IMR-90 (cell line): ENCODE measurements around the gene TARS3. TPM values are rescaled to one million over a fixed set of nuclear protein-coding genes. Genes with fewer than 3 reads are reported as not detected.

Experiments used
- ATAC-seq: fragments of 200-7000 bp; cut with Tn5 transposase; 2 replicates; pipeline ENCODE4 v1.9.1; 2020; ENCODE audit warnings: low read depth, mild to moderate bottlenecking, moderate library complexity
- BruUV-seq: library from RNA; stranded (reverse); fragments of 400-500 nt; replicated peaks from 2 replicates; lab custom pipeline; 2021; lab: Mats Ljungman, UMichigan
- CTCF ChIA-PET: fragments of 300-600 bp; formaldehyde crosslinking; extraction: SDS; loops from one replicate; lab custom pipeline; 2021; ENCODE audit warnings: antibody characterized with exemption; lab: Yijun Ruan, JAX
- POLR2A ChIA-PET: fragments of 300-600 bp; sonication (Branson Sonifier 250); formaldehyde crosslinking; loops from one replicate; lab custom pipeline; 2022; ENCODE audit warnings: antibody characterized with exemption; ENCODE audit not compliant: unreplicated experiment; lab: Charles Lee
- DNase-seq: peaks from one replicate; pipeline ENCODE4 v3.0.0; 2013
- H2AFZ ChIP-seq: replicated peaks from 2 replicates; pipeline ENCODE3; 2013; ENCODE audit warnings: low read length, mild to moderate bottlenecking; ENCODE audit not compliant: poor library complexity
- H2AK5ac ChIP-seq: 2 replicates; pipeline ENCODE4 v1.6.1; 2013; ENCODE audit warnings: low read depth, low read length, inconsistent platforms
- H2AK9ac ChIP-seq: replicated peaks from 2 replicates; pipeline ENCODE3; 2013; ENCODE audit warnings: mild to moderate bottlenecking, low read depth, low read length, moderate library complexity; ENCODE audit not compliant: poor library complexity
- H2BK120ac ChIP-seq: 2 replicates; pipeline ENCODE4 v1.6.1; 2013; ENCODE audit warnings: low read depth, low read length, inconsistent platforms
- H2BK15ac ChIP-seq: 3 replicates; pipeline ENCODE4 v1.6.1; 2013; ENCODE audit warnings: low read depth, low read length, inconsistent platforms
- H2BK20ac ChIP-seq: 2 replicates; pipeline ENCODE4 v1.6.1; 2013; ENCODE audit warnings: low read depth, mild to moderate bottlenecking, inconsistent platforms, low read length, moderate library complexity
- H2BK5ac ChIP-seq: 2 replicates; pipeline ENCODE4 v1.6.1; 2013; ENCODE audit warnings: mild to moderate bottlenecking, low read depth, low read length, inconsistent platforms; ENCODE audit not compliant: poor library complexity, severe bottlenecking
- H3K14ac ChIP-seq: replicated peaks from 2 replicates; pipeline ENCODE4 v1.6.1; 2013; ENCODE audit warnings: low read depth, low read length, inconsistent platforms
- H3K18ac ChIP-seq: 2 replicates; pipeline ENCODE4 v1.6.1; 2013; ENCODE audit warnings: low read depth, low read length, control low read depth
- H3K23ac ChIP-seq: 2 replicates; pipeline ENCODE4 v1.6.1; 2013; ENCODE audit warnings: low read depth, low read length, inconsistent platforms
- H3K27ac ChIP-seq: 2 replicates; pipeline ENCODE4 v1.5.1; 2013; ENCODE audit warnings: mild to moderate bottlenecking, control low read depth, low read length; ENCODE audit not compliant: insufficient read depth
- H3K27me3 ChIP-seq: 2 replicates; pipeline ENCODE4 v1.6.1; 2013; ENCODE audit warnings: low read length; ENCODE audit not compliant: control insufficient read depth, insufficient read depth
- H3K36me3 ChIP-seq: 2 replicates; pipeline ENCODE4 v1.6.1; 2013; ENCODE audit warnings: low read length, mixed read lengths; ENCODE audit not compliant: control insufficient read depth, insufficient read depth
- H3K4ac ChIP-seq: 2 replicates; pipeline ENCODE4 v1.6.1; 2013; ENCODE audit warnings: low read depth, low read length, inconsistent platforms
- H3K4me1 ChIP-seq: 2 replicates; pipeline ENCODE4 v1.6.1; 2013; ENCODE audit warnings: low read length, mixed read lengths; ENCODE audit not compliant: control insufficient read depth, insufficient read depth
- H3K4me2 ChIP-seq: 2 replicates; pipeline ENCODE4 v1.6.1; 2013; ENCODE audit warnings: low read depth, mild to moderate bottlenecking, control low read depth, low read length, moderate library complexity
- H3K4me3 ChIP-seq: 2 replicates; pipeline ENCODE4 v1.5.1; 2013; ENCODE audit warnings: low read depth, mild to moderate bottlenecking, control low read depth, low read length, moderate library complexity; ENCODE audit not compliant: insufficient read depth
- H3K56ac ChIP-seq: 2 replicates; pipeline ENCODE4 v1.6.1; 2013; ENCODE audit warnings: low read length, inconsistent platforms; ENCODE audit not compliant: insufficient read depth; ENCODE audit errors: extremely low read depth
- H3K79me1 ChIP-seq, 2 experiments: 2 replicates each; pipeline ENCODE4 v1.6.1; 2013; ENCODE audit warnings: low read length in 2 of 2, inconsistent platforms in 1 of 2, low read depth in 1 of 2
- H3K9ac ChIP-seq: 2 replicates; pipeline ENCODE4 v1.6.1; 2013; ENCODE audit warnings: low read depth, low read length, control low read depth
- H3K9me1 ChIP-seq: 2 replicates; pipeline ENCODE4 v1.6.1; 2013; ENCODE audit warnings: low read length, inconsistent platforms; ENCODE audit not compliant: insufficient read depth
- H3K9me3 ChIP-seq: 2 replicates; pipeline ENCODE4 v1.6.1; 2013; ENCODE audit warnings: low read length; ENCODE audit not compliant: control insufficient read depth, insufficient read depth
- H4K20me1 ChIP-seq: 2 replicates; pipeline ENCODE4 v1.6.1; 2013; ENCODE audit warnings: low read length, inconsistent platforms; ENCODE audit not compliant: insufficient read depth
- H4K5ac ChIP-seq: 2 replicates; pipeline ENCODE4 v1.6.1; 2013; ENCODE audit warnings: mild to moderate bottlenecking, low read depth, low read length, control low read depth
- H4K8ac ChIP-seq, 2 experiments: 2 replicates each; pipeline ENCODE4 v1.6.1; 2013; ENCODE audit warnings: low read depth in 2 of 2, low read length in 2 of 2, control low read depth in 1 of 2, inconsistent platforms in 1 of 2
- H4K91ac ChIP-seq: 2 replicates; pipeline ENCODE4 v1.6.1; 2013; ENCODE audit warnings: low read depth, low read length, inconsistent platforms; ENCODE audit not compliant: insufficient read depth
- CHD1 ChIP-seq: IDR thresholded peaks from 2 replicates; pipeline ENCODE4 v1.6.1; 2012; ENCODE audit warnings: low read depth, low read length, improper control_type of control experiment
- MAFK ChIP-seq: IDR thresholded peaks from 2 replicates; pipeline ENCODE4 v1.6.1; 2012; ENCODE audit warnings: low read depth, low read length, improper control_type of control experiment
- MAZ ChIP-seq: IDR thresholded peaks from 2 replicates; pipeline ENCODE4 v1.6.1; 2012; ENCODE audit warnings: low read depth, mild to moderate bottlenecking, low read length, improper control_type of control experiment, moderate library complexity, borderline replicate concordance
- MXI1 ChIP-seq: IDR thresholded peaks from 2 replicates; pipeline ENCODE4 v1.6.1; 2012; ENCODE audit warnings: low read depth, mild to moderate bottlenecking, low read length, moderate library complexity, borderline replicate concordance
- NFE2L2 ChIP-seq: fragments of 150-350 bp; IDR thresholded peaks from 2 replicates; pipeline ENCODE4 v1.6.1; 2016; ENCODE audit warnings: low read depth, mild to moderate bottlenecking, low read length
- RAD21 ChIP-seq: IDR thresholded peaks from 2 replicates; pipeline ENCODE4 v1.6.1; 2012; ENCODE audit warnings: low read length, improper control_type of control experiment
- RFX5 ChIP-seq: IDR thresholded peaks from 2 replicates; pipeline ENCODE4 v1.8.0; 2012; ENCODE audit warnings: low read depth, mild to moderate bottlenecking, low read length, moderate library complexity
- WGBS, 2 experiments: methylation state at CpG; one replicate each; pipeline versions ENCODE4 v1.1.5 to v1.1.7; 2013; ENCODE audit warnings: missing lambda C conversion rate in 2 of 2; ENCODE audit not compliant: insufficient read length in 1 of 2; ENCODE audit errors: extremely low coverage in 2 of 2; 5-methylcytosine and 5-hydroxymethylcytosine counted together
- dilution Hi-C: fragments of 300-500 bp; cut with HindIII; formaldehyde crosslinking; loops from one replicate; pipeline ENCODE4 v1.14.3; 2018; ENCODE audit warnings: low sequenced_read_pairs; ENCODE audit not compliant: unreplicated experiment
- in situ Hi-C: fragments of 300-500 bp; cut with MboI; formaldehyde crosslinking; loops from 3 replicates; pipeline ENCODE4 v1.14.3; 2019; ENCODE audit warnings: low sequenced_read_pairs, inconsistent platforms, mixed read lengths
- intact Hi-C: fragments of 100-400 bp; cut with micrococcal nuclease; formaldehyde crosslinking; loops from 2 replicates; pipeline ENCODE4 v1.10.0; 2022
- polyA plus RNA-seq, 3 experiments: library from polyadenylated mRNA; depleted of rRNA; stranded (reverse); fragments of >200 nt; gene quantifications; 2 replicates each; pipeline ENCODE4 v1.2.3, GENCODE V29; 2012; ENCODE audit warnings: low replicate concordance in 1 of 3
- total RNA-seq: library from RNA; depleted of rRNA; stranded (reverse); fragments of >200 nt; gene quantifications from 2 replicates; pipeline ENCODE4 v1.2.3, GENCODE V29; 2012
- TF ChIP-seq, protein P1 (sequence below): fragments of 150-350 bp; IDR thresholded peaks from 2 replicates; pipeline ENCODE4 v1.6.1; 2017; ENCODE audit warnings: mild to moderate bottlenecking, antibody characterized with exemption, low read length, low read depth
- TF ChIP-seq, protein P2 (sequence below): conservative IDR thresholded peaks from 2 replicates; pipeline ENCODE4 v1.5.1; 2012; ENCODE audit warnings: mild to moderate bottlenecking, low read depth, low read length, improper control_type of control experiment
- TF ChIP-seq, protein P3 (sequence below): fragments of 150-350 bp; IDR thresholded peaks from 2 replicates; pipeline ENCODE4 v1.6.1; 2016; ENCODE audit warnings: low read depth, mild to moderate bottlenecking, low read length, moderate library complexity, borderline replicate concordance

Gene TARS3
- total and polyA plus RNA-seq, 2 of the 4 experiments (the other 2 are of a cell fraction) = 3.4 to 9.3 TPM

DNA sequence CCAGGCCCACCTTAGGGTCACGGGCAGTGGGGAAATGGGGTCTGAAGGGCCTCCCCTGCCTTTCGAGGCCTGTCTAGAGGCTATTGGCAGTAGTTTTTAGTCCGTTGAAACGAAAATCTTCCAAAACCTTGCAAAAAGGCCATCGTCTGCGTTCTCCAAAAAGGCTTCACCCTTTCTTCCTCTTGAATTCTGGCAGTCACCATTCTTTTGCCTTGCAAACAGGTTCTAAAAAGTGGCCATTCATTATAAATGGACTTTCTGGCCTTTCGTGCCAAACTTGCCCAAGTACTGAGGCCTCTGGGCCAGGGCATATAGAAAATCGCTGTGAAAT, 367 bp upstream of the TARS3 start:
- TF ChIP-seq, protein P1, sequence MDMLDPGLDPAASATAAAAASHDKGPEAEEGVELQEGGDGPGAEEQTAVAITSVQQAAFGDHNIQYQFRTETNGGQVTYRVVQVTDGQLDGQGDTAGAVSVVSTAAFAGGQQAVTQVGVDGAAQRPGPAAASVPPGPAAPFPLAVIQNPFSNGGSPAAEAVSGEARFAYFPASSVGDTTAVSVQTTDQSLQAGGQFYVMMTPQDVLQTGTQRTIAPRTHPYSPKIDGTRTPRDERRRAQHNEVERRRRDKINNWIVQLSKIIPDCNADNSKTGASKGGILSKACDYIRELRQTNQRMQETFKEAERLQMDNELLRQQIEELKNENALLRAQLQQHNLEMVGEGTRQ = no peak
- TF ChIP-seq CHD1 (no peak), RFX5 (no peak), NFE2L2 (no peak), MAFK (no peak), MAZ (no peak), MXI1 (no peak), RAD21 (no peak)
- TF ChIP-seq, protein P2, sequence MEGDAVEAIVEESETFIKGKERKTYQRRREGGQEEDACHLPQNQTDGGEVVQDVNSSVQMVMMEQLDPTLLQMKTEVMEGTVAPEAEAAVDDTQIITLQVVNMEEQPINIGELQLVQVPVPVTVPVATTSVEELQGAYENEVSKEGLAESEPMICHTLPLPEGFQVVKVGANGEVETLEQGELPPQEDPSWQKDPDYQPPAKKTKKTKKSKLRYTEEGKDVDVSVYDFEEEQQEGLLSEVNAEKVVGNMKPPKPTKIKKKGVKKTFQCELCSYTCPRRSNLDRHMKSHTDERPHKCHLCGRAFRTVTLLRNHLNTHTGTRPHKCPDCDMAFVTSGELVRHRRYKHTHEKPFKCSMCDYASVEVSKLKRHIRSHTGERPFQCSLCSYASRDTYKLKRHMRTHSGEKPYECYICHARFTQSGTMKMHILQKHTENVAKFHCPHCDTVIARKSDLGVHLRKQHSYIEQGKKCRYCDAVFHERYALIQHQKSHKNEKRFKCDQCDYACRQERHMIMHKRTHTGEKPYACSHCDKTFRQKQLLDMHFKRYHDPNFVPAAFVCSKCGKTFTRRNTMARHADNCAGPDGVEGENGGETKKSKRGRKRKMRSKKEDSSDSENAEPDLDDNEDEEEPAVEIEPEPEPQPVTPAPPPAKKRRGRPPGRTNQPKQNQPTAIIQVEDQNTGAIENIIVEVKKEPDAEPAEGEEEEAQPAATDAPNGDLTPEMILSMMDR = no peak
- TF ChIP-seq, protein P3, sequence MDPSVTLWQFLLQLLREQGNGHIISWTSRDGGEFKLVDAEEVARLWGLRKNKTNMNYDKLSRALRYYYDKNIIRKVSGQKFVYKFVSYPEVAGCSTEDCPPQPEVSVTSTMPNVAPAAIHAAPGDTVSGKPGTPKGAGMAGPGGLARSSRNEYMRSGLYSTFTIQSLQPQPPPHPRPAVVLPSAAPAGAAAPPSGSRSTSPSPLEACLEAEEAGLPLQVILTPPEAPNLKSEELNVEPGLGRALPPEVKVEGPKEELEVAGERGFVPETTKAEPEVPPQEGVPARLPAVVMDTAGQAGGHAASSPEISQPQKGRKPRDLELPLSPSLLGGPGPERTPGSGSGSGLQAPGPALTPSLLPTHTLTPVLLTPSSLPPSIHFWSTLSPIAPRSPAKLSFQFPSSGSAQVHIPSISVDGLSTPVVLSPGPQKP = no peak
- in situ Hi-C loops (no loop called here), intact Hi-C loops (loop anchor here (5.0 kb wide), 2 partner anchors 47 to 72 kb away; partner anchors contain the start of gene TM2D3), dilution Hi-C loops (no loop called here)
- Histone ChIP-seq H3K14ac (no peak overlapping the region), H3K4me3 (0 out of 2 replicates have a peak overlapping the region, but pooled peaks have one; percentile 6), H3K79me1 (peaks cover 13 to 22% of the 10 kb centered on the region in 2 experiments), H4K8ac (peak overlapping the region; percentile 37 to 67; a peak in 2 of 4 replicates), H3K18ac (no peak overlapping the region), H2BK120ac (no peak overlapping the region), H2BK15ac (no peak overlapping the region), H3K27me3 (no peaks in the 10 kb centered on the region), H4K91ac (no peak overlapping the region), H2BK5ac (no peak overlapping the region), H3K4ac (no peak overlapping the region), H2AFZ (peak overlapping the region; percentile 83), H3K9me3 (no peaks in the 10 kb centered on the region), H4K20me1 (no peaks in the 10 kb centered on the region), H3K9me1 (no peaks in the 10 kb centered on the region), H3K27ac (no peak overlapping the region), H3K4me1 (no peaks in the 10 kb centered on the region), H2AK9ac (peak overlapping the region; percentile 66), H3K56ac (no peak overlapping the region), H2AK5ac (no peak overlapping the region), H4K5ac (no peak overlapping the region), H3K4me2 (peak overlapping the region; percentile 63; the same call in 1 of the 2 replicates), H2BK20ac (no peak overlapping the region), H3K36me3 (peaks cover 18% of the 10 kb centered on the region), H3K9ac (no peak overlapping the region), H3K23ac (no peak overlapping the region)
- WGBS, 2 experiments = 52% methylated on average over 6 of the region's 8 CpGs; no CpG with 5 or more reads in 1 of the 2 experiments
- DNase-seq (no peak), ATAC-seq (no peak)
- POLR2A ChIA-PET = interaction anchor here (0.6 kb wide), 1 partner anchor 56 kb away, joined by 6 read pairs; no protein-coding TSS in a partner anchor
- CTCF ChIA-PET = no interaction called here
- no TSS peak for BruUV-seq
